Activated CD4-positive, CD25-positive, alpha-beta regulatory T cell (primary cell): ENCODE data around the gene RAP1GAP2.
A peak's percentile ranks its signal among the peaks of the same experiment; 100 is the strongest.
"Not testable (repeated sequence)": the region's sequence is repeated elsewhere in the genome, so short reads cannot be mapped to it uniquely, and the experiment has no call there.

Source experiments
- DNase-seq, 4 experiments: peaks; one replicate each; lab custom pipeline; 2025; lab: John Stamatoyannopoulos, UW

The RAP1GAP2 gene

GRCh38 chr17:2996810-2997670, 200.8 kb downstream of the RAP1GAP2 start:
- DNase-seq, result no peak

DNA sequence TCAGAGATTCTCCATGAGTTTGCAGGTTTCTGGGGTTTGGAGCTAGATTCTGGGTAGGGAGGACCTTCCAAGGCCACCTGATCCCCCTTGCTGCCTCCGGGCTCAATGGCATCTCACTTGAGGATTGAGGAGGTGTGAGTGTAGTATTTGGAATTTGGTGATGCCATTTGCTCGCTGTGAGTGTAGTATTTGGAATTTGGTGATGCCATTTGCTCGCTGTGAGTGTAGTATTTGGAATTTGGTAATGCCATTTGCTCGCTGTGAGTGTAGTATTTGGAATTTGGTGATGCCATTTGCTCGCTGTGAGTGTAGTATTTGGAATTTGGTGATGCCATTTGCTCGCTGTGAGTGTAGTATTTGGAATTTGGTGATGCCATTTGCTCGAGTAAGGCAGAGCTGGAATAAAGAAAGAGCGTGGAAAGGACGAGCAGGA, 202.2 kb downstream of the RAP1GAP2 start:
- not testable (repeated sequence) for DNase-seq

GRCh38 chr17:3002538-3003295, 206.5 kb downstream of the RAP1GAP2 start:
- DNase-seq, result no peak

- no peak for DNase-seq
Observed at GRCh38 chr17:3003296-3004149, 207.3 kb downstream of the RAP1GAP2 start.

DNA sequence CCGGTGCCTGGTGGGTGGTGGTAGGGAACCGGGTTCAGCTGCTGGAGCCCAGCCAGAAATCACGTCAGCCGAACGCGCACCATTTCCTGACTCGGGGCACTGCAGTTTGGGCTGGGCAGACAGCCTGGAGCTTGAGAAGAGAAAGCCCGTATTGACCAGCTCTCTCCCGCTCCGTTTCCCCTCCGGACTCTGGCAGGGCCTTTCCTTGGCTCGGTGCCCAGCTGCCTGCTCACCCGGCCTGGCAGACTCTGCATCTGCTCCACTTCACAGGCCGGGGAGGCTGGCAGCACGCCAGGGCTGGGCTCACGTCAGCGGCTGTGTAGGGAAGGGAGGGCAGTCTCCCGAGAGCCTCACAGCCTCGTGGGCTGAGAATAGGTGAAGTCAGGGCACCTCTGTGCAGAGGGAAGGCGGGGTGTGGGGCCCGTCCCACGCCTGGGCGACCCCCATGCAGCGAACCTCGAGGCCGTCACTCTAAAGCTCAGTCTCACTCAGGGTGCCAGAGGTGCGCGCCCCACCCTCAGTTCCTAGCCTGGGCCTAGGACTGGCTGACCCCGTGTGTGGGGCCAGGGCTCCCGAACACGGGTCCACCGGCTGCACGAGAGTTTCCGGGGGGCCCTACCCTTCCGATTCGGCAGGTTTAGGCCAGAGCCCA, 208.0 kb downstream of the RAP1GAP2 start:
- DNase-seq, result peak in 3 of 4 experiments; percentile 18 to 39 (median 24)

GRCh38 chr17:3004925-3005324, 208.7 kb downstream of the RAP1GAP2 start:
- no peak for DNase-seq

DNA sequence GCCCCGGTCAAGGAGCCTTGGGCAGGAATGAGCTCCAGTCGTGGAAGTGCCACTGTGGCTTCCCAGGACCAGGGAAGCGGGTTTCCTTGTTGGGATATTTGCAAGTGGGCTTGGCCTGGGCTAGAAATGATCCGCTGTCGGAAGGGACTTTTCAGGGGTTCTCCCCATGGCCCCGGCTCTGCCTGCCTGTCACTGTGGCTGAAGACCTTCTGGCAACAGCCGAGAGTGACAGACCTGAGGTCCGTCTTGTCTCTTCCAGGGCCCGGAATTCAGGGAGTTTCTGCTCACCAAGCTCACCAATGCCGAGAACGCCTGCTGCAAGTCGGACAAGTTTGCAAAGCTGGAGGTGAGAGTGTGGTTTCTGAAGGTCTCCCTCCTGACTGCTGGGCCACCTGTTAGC, 209.5 kb downstream of the RAP1GAP2 start:
- DNase-seq, result no peak

GRCh38 chr17:3006801-3007200, 210.6 kb downstream of the RAP1GAP2 start:
- DNase-seq, result no peak

- no peak for DNase-seq
Observed at GRCh38 chr17:3007651-3008121, 211.4 kb downstream of the RAP1GAP2 start.

DNA sequence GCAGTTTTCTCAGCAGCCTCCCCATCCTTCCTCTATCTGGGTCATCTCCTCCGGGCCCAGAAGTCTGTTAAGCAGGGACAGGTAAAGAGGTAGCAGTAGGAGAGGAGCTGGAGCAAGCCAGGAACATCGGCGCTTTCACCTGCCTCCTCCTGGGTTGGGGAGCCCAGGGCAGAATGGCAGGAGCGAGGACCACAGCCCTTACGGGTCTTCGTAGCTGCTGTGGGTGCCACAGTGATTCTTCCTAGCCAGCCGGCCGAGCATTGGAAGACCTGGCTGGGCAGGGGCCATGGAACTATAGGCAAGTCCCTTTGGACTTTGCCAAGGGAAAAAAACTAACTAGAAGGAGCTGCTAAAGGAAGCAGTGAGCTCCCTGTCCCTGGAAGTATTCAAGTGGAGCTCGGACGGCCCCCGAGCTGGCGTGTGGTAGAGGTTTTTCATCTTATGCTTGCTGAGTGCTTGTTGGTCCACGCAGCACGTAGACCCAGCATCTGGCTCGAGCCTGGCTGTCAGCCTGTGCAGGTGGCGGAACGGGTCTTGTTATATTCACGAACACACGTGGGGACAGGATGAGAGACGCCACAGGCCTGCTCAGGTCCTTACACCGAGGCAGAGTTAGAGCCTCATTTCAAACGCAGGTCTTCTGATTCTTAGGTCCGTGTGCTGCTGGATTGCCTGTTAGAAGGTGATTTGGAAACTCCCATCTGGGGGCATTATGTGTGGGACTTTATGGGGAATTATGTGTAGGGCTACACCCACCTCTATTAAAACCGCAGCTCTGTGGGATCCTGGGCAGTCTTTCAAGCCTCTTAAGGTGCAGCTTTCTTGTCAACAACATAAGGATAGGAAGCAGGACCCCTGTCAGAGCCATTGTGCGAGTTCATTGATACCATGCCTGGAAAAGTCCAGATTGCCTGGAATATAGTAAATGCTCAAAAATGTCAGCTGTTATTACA, 212.4 kb downstream of the RAP1GAP2 start:
- no peak for DNase-seq

DNA sequence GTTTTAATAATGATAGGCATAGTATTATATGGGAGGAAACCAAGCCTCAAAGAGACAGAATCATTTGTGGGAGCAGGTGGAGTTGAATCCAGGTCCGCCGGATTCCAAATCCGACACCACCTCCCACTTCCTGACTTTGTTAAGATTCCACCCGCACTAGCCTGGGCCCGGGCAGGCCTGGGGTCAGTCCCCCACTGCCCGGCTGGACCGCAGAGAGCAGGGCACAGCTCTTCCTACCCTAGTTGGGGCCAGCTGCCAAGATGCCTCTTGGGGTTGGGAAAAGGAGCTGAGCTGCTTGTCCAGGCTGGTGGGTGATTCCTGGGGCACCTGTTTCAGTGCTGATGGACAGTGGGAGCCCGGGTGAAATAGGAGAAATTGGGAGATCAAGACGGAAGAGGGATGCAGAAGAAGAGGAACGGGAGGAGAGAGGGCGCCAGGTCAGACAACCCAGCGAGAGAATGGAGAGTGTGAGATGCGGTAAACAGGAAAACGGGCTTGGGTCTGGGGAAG, 213.2 kb downstream of the RAP1GAP2 start:
- DNase-seq, result no peak

GRCh38 chr17:3011891-3012290, 215.7 kb downstream of the RAP1GAP2 start:
- DNase-seq, result no peak

DNA sequence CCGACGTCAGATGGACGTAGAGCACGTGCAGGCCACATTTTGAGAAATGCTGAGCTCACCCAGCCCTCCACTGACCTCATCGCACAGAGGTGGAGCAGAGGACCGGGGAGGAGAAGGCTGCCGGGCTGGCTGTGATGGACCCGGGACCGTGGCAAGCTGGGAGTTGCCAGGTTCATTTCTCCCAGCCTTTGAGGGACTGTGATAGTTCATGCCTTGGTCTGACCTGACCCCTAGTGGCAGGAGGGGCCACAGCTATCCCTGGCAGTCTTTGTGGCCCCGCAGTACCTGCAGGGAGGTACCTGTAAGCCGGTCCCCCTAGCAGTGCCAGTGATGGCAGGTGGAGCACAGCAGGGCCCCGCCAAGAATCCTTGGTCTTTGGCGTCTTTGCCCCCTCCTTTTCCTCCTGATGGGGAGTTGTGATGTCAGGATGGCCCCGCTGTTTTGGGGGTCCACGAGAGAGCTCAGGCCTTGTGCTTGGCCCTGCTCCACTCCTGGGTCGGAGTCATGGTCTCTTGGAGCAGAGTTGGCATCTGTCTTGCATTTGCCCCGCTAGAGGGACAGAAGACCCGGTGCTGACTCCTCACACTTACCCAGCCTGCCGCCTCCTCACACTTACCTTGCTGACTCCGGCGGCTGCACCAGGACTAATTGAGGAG, 216.8 kb downstream of the RAP1GAP2 start:
- DNase-seq, result peak in 1 of 4 experiments; percentile 40

GRCh38 chr17:3015890-3016289, 219.7 kb downstream of the RAP1GAP2 start:
- DNase-seq, result no peak

DNA sequence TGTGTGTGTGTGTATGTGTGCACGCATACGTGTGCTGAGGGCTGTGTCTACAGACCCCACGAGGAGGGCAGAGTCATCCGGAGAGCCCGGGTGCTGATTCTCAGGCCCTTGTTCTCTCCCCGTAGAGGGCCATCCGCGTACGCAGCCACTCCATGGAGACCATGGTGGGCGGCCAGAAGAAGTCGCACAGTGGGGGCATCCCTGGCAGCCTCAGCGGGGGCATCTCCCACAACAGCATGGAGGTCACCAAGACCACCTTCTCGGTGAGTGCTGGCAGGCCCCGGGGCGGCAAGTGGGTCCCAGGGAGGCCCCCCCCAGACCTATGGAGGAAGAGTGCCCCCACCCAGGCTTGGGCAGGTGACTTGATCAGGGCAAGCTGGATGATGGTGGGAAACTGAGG, 221.7 kb downstream of the RAP1GAP2 start:
- DNase-seq, result no peak

- no peak for DNase-seq
Observed at GRCh38 chr17:3019761-3020160, 223.5 kb downstream of the RAP1GAP2 start.

DNA sequence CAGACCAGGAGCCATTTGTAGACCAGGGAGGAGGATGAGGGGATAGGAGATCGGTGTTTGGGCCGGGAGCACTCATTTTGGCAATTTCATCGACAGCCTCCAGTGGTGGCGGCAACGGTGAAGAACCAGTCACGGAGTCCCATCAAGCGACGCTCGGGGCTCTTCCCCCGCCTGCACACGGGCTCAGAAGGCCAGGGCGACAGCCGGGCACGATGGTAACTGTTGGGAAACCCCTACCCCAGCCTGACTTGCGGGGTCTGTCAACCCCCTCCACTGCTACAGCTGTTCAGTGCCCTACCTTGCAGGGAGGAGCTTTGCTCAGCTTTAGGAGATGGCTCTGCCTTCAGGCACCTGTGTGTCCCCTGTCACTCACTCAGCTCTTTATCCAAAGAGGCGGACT, 224.1 kb downstream of the RAP1GAP2 start:
- DNase-seq, result no peak

DNA sequence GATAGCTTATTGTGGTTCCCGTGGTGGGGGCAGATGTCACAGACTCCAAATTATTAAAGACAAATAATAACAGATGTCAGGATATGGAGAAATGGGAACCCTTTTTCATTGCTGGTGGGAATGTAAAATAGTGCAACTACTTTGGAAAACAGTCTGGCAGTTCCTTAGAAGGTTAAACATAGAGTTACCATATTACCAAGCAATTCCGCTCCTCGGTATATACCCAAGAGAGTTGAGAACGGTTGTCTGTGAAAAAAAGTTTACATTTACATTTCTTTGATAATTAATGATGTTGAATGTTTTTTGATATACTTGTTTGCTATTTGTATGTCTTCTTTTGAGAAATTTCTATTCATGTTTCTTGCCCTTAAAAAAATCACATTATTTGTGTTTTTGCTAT, 226.0 kb downstream of the RAP1GAP2 start:
- DNase-seq, result no peak

- no peak for DNase-seq
Observed at GRCh38 chr17:3024346-3024745, 228.1 kb downstream of the RAP1GAP2 start.
